AG04450 (cell line): ENCODE measurements around the gene RITA1. TPM values are rescaled to one million over a fixed set of nuclear protein-coding genes. Genes with fewer than 3 reads are reported as not detected.

Experiments used
- CTCF ChIA-PET: fragments of 300-600, 350-600 bp; formaldehyde crosslinking; extraction: SDS; loops from one replicate; lab custom pipeline; 2022; ENCODE audit warnings: antibody characterized with exemption, inconsistent platforms; lab: Charles Lee
- POLR2A ChIA-PET: fragments of 350-600 bp; formaldehyde crosslinking; extraction: SDS; loops from one replicate; lab custom pipeline; 2021; ENCODE audit warnings: antibody characterized with exemption, inconsistent platforms; lab: Yijun Ruan, JAX
- DNase-seq: peaks from one replicate; pipeline ENCODE4 v3.0.0-alpha.2; 2011; ENCODE audit warnings: low read depth, low spot score
- H3K27ac ChIP-seq: one replicate; pipeline ENCODE4 v1.5.1; 2012; ENCODE audit warnings: low read depth, low read length, control low read depth
- H3K27me3 ChIP-seq: one replicate; pipeline ENCODE4 v1.6.0; 2012; ENCODE audit warnings: low read length; ENCODE audit not compliant: control insufficient read depth, insufficient read depth
- H3K4me3 ChIP-seq: 2 replicates; pipeline ENCODE4 v1.5.1; 2011; ENCODE audit warnings: mild to moderate bottlenecking, low read depth, low read length, control low read depth
- H3K9me3 ChIP-seq: 2 replicates; pipeline ENCODE4 v1.5.1; 2012; ENCODE audit warnings: low read length; ENCODE audit not compliant: control insufficient read depth, insufficient read depth
- CTCF ChIP-seq: IDR thresholded peaks from 2 replicates; pipeline ENCODE4 v1.5.1; 2011; ENCODE audit warnings: low read depth, low read length, control low read depth, inconsistent platforms
- polyA plus RNA-seq: library from polyadenylated mRNA; depleted of rRNA; stranded (reverse); fragments of >200 nt; gene quantifications from 2 replicates; pipeline ENCODE4 v1.2.3, GENCODE V29; 2011

Gene RITA1
- polyA plus RNA-seq, 1 experiment: 9.0 TPM

- ChIA-PET CTCF (interaction anchor here (1.2 to 6.1 kb wide), 5 partner anchors 25 to 276 kb away, joined by 3 to 45 read pairs (median 5); no protein-coding TSS in a partner anchor), POLR2A (no interaction called here)
- no peak within 1 kb of the TSS for H3K27ac ChIP-seq
- 0 out of 2 replicates have a peak, but pooled peaks have one; percentile 4 for TF ChIP-seq CTCF
- H3K9me3 ChIP-seq: no peaks in the 10 kb centered on the region; the same call in 1 of the 2 replicates
- DNase-seq: peak; percentile 52
- H3K4me3 ChIP-seq: peak within 1 kb of the TSS; percentile 43
- peaks cover 40% of the 10 kb centered on the region for H3K27me3 ChIP-seq
Observed at GRCh38 chr12:113149361-113150150, 36.0 kb upstream of the RITA1 start, which contains the start of gene CFAP73. CFAP73 (plus strand) TSS chr12:113149724; CDS start chr12:113149858, 134 bp downstream.

GRCh38 chr12:113151655-113152054, 33.9 kb upstream of the RITA1 start:
- TF ChIP-seq CTCF: no peak
- H3K9me3 ChIP-seq: no peaks in the 10 kb centered on the region; the same call in 1 of the 2 replicates
- H3K4me3 ChIP-seq: no peak overlapping the region
- CTCF ChIA-PET: interaction anchor here (0.6 to 6.1 kb wide), 2 partner anchors 102 to 903 kb away, joined by 7 to 45 read pairs; no protein-coding TSS in a partner anchor
- H3K27ac ChIP-seq: no peak overlapping the region
- POLR2A ChIA-PET: no interaction called here
- no peak for DNase-seq
- H3K27me3 ChIP-seq: peaks cover 48% of the 10 kb centered on the region

GRCh38 chr12:113152196-113152834, 33.2 kb upstream of the RITA1 start:
- ChIA-PET POLR2A (no interaction called here), CTCF (interaction anchor here (1.0 to 6.1 kb wide), 8 partner anchors 8 to 252 kb away, joined by 3 to 45 read pairs (median 4); no protein-coding TSS in a partner anchor)
- no peak for DNase-seq
- Histone ChIP-seq H3K27ac (no peak overlapping the region), H3K9me3 (no peaks in the 10 kb centered on the region; the same call in 1 of the 2 replicates), H3K4me3 (no peak overlapping the region; the same call in 1 of the 2 replicates), H3K27me3 (peaks cover 48% of the 10 kb centered on the region)
- TF ChIP-seq CTCF: no peak

GRCh38 chr12:113152835-113153814, 32.4 kb upstream of the RITA1 start:
- no peak for DNase-seq
- Histone ChIP-seq H3K4me3 (peak overlapping the region; percentile 44), H3K27me3 (peaks cover 48% of the 10 kb centered on the region), H3K9me3 (no peaks in the 10 kb centered on the region; the same call in 1 of the 2 replicates), H3K27ac (no peak overlapping the region)
- POLR2A ChIA-PET: no interaction called here
- TF ChIP-seq CTCF: peak; percentile 38
- CTCF ChIA-PET: interaction anchor here (0.6 to 6.1 kb wide), 11 partner anchors 9 to 615 kb away, joined by 3 to 45 read pairs (median 4); no protein-coding TSS in a partner anchor
